B cell (primary cell): Measurements from ENCODE around the gene COPS8. TPM values are rescaled to one million over a fixed set of nuclear protein-coding genes. Genes with fewer than 3 reads are reported as not detected.

Experiments
- ATAC-seq: fragments of 200-7000 bp; cut with Tn5 transposase; one replicate; pipeline ENCODE4 v1.10.0; 2021; ENCODE audit warnings: low read depth, mild to moderate bottlenecking, moderate number of reproducible peaks, moderate library complexity
- CTCF ChIA-PET: fragments of 350-600 bp; sonication (Branson Sonifier 250); formaldehyde crosslinking; loops from one replicate; lab custom pipeline; 2021; ENCODE audit warnings: antibody characterized with exemption, inconsistent platforms; lab: Charles Lee
- POLR2A ChIA-PET: fragments of 350-600 bp; sonication (Branson Sonifier 250); formaldehyde crosslinking; loops from one replicate; lab custom pipeline; 2021; ENCODE audit warnings: antibody characterized with exemption; lab: Charles Lee
- DNase-seq: peaks from one replicate; pipeline ENCODE4 v3.0.0; 2013
- H2AFZ ChIP-seq: 2 replicates; pipeline ENCODE4 v1.6.1; 2012; ENCODE audit warnings: mild to moderate bottlenecking, low read depth, low read length; ENCODE audit not compliant: insufficient read depth, poor library complexity, severe bottlenecking
- H3K27ac ChIP-seq, 2 donors: 1 replicate in 1 of 2; 2 replicates in 1 of 2; pipeline ENCODE4 v1.5.1; 2012 to 2013; ENCODE audit warnings: low read length in 2 of 2, mild to moderate bottlenecking in 2 of 2, moderate library complexity in 1 of 2
- H3K27me3 ChIP-seq, 4 experiments: fragments of 200-600 bp in 1 of 4; sonication (generic) in 1 of 4; replicated peaks in 1 of 4; 1 replicate in 2 of 4; 2 replicates in 2 of 4; pipeline versions ENCODE4 v1.6.1 to v1.7.0; 2013 to 2016; ENCODE audit warnings: low read length in 3 of 4, mild to moderate bottlenecking in 2 of 4, mixed read lengths in 1 of 4, moderate library complexity in 1 of 4; ENCODE audit not compliant: insufficient read depth in 4 of 4, control insufficient read depth in 3 of 4; ENCODE audit errors: control extremely low read depth in 1 of 4
- H3K36me3 ChIP-seq, 2 experiments: replicated peaks in 1 of 2; 1 replicate in 1 of 2; 2 replicates in 1 of 2; pipeline versions ENCODE4 v1.6.1 to v1.7.1; 2013; ENCODE audit warnings: low read length in 1 of 2; ENCODE audit not compliant: insufficient read depth in 2 of 2, control insufficient read depth in 1 of 2; ENCODE audit errors: control extremely low read depth in 1 of 2, extremely low read depth in 1 of 2
- H3K4me1 ChIP-seq, 2 donors: fragments of 200-600 bp in 1 of 2; sonication (generic) in 1 of 2; 1 replicate in 1 of 2; 2 replicates in 1 of 2; pipeline versions ENCODE4 v1.5.1 to v1.6.1; 2013 to 2017; ENCODE audit warnings: low read length in 2 of 2; ENCODE audit not compliant: control insufficient read depth in 2 of 2, insufficient read depth in 2 of 2
- H3K4me2 ChIP-seq: replicated peaks from 2 replicates; pipeline ENCODE3; 2012; ENCODE audit warnings: mild to moderate bottlenecking, low read depth, low read length; ENCODE audit not compliant: poor library complexity, severe bottlenecking
- H3K4me3 ChIP-seq, 5 experiments: fragments of 200-600 bp in 1 of 5; sonication (generic) in 1 of 5; 1 replicate in 3 of 5; 2 replicates in 2 of 5; pipeline versions ENCODE4 v1.5.1 to v1.7.0; 2011 to 2016; ENCODE audit warnings: low read length in 4 of 5, mild to moderate bottlenecking in 4 of 5, low read depth in 2 of 5, control low read depth in 1 of 5, moderate library complexity in 1 of 5; ENCODE audit not compliant: insufficient read depth in 1 of 5; ENCODE audit errors: control extremely low read depth in 1 of 5, extremely low read depth in 1 of 5
- H3K79me2 ChIP-seq: fragments of 200-600 bp; sonication (generic); one replicate; pipeline ENCODE4 v1.6.0; 2016; ENCODE audit warnings: low read length; ENCODE audit not compliant: control insufficient read depth, insufficient read depth
- H3K9ac ChIP-seq: fragments of 200-600 bp; sonication (generic); 2 replicates; pipeline ENCODE4 v1.6.1; 2017; ENCODE audit warnings: mild to moderate bottlenecking, low read length, moderate library complexity
- H3K9me3 ChIP-seq, 3 donors: one replicate each; pipeline versions ENCODE4 v1.6.1 to v1.7.1; 2013; ENCODE audit warnings: low read length in 2 of 3; ENCODE audit not compliant: control insufficient read depth in 2 of 3, insufficient read depth in 1 of 3; ENCODE audit errors: control extremely low read depth in 1 of 3
- H4K20me1 ChIP-seq: 2 replicates; pipeline ENCODE4 v1.6.0; 2012; ENCODE audit warnings: mild to moderate bottlenecking, low read length; ENCODE audit not compliant: insufficient read depth, control insufficient read depth, poor library complexity, severe bottlenecking
- H3K27ac Mint-ChIP-seq: one replicate; pipeline ENCODE4 v1.8.0; 2021; ENCODE audit warnings: mixed read lengths
- H3K27me3 Mint-ChIP-seq: one replicate; pipeline ENCODE4 v1.8.0; 2021; ENCODE audit warnings: mixed read lengths
- H3K4me1 Mint-ChIP-seq: one replicate; pipeline ENCODE4 v1.8.0; 2021; ENCODE audit warnings: mixed read lengths
- H3K4me3 Mint-ChIP-seq: one replicate; pipeline ENCODE4 v1.8.0; 2021; ENCODE audit warnings: mixed read lengths
- H3K9me3 Mint-ChIP-seq: one replicate; pipeline ENCODE4 v1.8.0; 2022; ENCODE audit warnings: mixed read lengths; ENCODE audit not compliant: insufficient read depth
- CTCF ChIP-seq: fragments of 200-600 bp; IDR thresholded peaks from one replicate; pipeline ENCODE4 v1.8.0; 2022; ENCODE audit warnings: antibody characterized with exemption, mild to moderate bottlenecking
- EZH2 ChIP-seq: IDR thresholded peaks from 2 replicates; pipeline ENCODE4 v1.6.1; 2012; ENCODE audit warnings: borderline replicate concordance, low read depth, mild to moderate bottlenecking, moderate library complexity, low read length; ENCODE audit not compliant: insufficient read depth, poor library complexity, severe bottlenecking
- WGBS: methylation state at CpG from one replicate; pipeline ENCODE4 v1.1.5; 2013; ENCODE audit warnings: missing lambda C conversion rate; ENCODE audit not compliant: insufficient coverage; 5-methylcytosine and 5-hydroxymethylcytosine counted together
- intact Hi-C: fragments of 100-400 bp; cut with micrococcal nuclease; formaldehyde crosslinking; loops from one replicate; pipeline ENCODE4 v1.10.0; 2022
- polyA plus RNA-seq: library from polyadenylated mRNA; depleted of rRNA; stranded (reverse); fragments of >200 nt; gene quantifications from 2 replicates; pipeline ENCODE4 v1.2.3, GENCODE V29; 2012
- total RNA-seq, 2 donors: library from RNA; stranded (reverse); fragments of 120-200 nt in 1 of 2; gene quantifications; 1 replicate in 1 of 2; 2 replicates in 1 of 2; pipeline versions ENCODE4 v1.2.3 to v1.2.4, GENCODE V29; 2013 to 2022

The COPS8 gene
- total and polyA plus RNA-seq, 2 donors (not counting 1 experiment from before 2014, with no cell fraction given) = 21.7 to 34.2 TPM

GRCh38 chr2:237065071-237065377 is 20.7 kb upstream of the COPS8 start:
- CTCF ChIA-PET = interaction anchor here (1.3 to 1.5 kb wide), 2 partner anchors 712 to 1299 kb away, joined by 3 to 4 read pairs; no protein-coding TSS in a partner anchor
- no CpG with 5 or more reads among the region's 2 CpGs for WGBS
- H3K27me3 ChIP-seq = peaks cover 0 to 3% (median 0%) of the 10 kb centered on the region in 4 experiments

GRCh38 chr2:237066396-237066795 is 19.3 kb upstream of the COPS8 start:
- DNase-seq (no peak), ATAC-seq (no peak)
- no peak overlapping the region for H3K4me2 ChIP-seq
- TF ChIP-seq EZH2 = no peak
- TF ChIP-seq CTCF = no peak
- Mint-ChIP-seq H3K27ac (no peak overlapping the region), H3K4me3 (no peak overlapping the region), H3K9me3 (no peaks in the 10 kb centered on the region), H3K4me1 (no peaks in the 10 kb centered on the region), H3K27me3 (no peaks in the 10 kb centered on the region)
- H3K9ac ChIP-seq = no peak overlapping the region
- H3K4me1 ChIP-seq = no peaks in the 10 kb centered on the region
- no peak overlapping the region for H2AFZ ChIP-seq
- 100% methylated on average over 1 of the region's 2 CpGs for WGBS
- H3K36me3 ChIP-seq = no peaks in the 10 kb centered on the region
- ChIA-PET CTCF (interaction anchor here (1.3 to 2.0 kb wide), 3 partner anchors 9 to 713 kb away, joined by 3 to 10 read pairs (median 3); no protein-coding TSS in a partner anchor), POLR2A (no interaction called here)
- H3K9me3 ChIP-seq = no peaks in the 10 kb centered on the region
- no peak overlapping the region for H3K27ac ChIP-seq
- H3K27me3 ChIP-seq = peaks cover 0 to under 1% (median 0%) of the 10 kb centered on the region in 4 experiments
- no peak overlapping the region for H3K4me3 ChIP-seq
- no peaks in the 10 kb centered on the region for H4K20me1 ChIP-seq
- intact Hi-C loops = no loop called here
- no peaks in the 10 kb centered on the region for H3K79me2 ChIP-seq

More at GRCh38 chr2:237065071-237065377, 20.7 kb upstream of the COPS8 start:
- no peak overlapping the region for H3K4me2 ChIP-seq
- no peaks in the 10 kb centered on the region for H3K79me2 ChIP-seq
- H3K9me3 ChIP-seq = no peaks in the 10 kb centered on the region
- no peak overlapping the region for H3K4me3 ChIP-seq
- no peak overlapping the region for H3K9ac ChIP-seq
- no peak overlapping the region for H3K27ac Mint-ChIP-seq
- TF ChIP-seq CTCF (no peak), EZH2 (no peak)
- no peak overlapping the region for H3K4me3 Mint-ChIP-seq
- no peaks in the 10 kb centered on the region for H4K20me1 ChIP-seq
- peaks cover 12% of the 10 kb centered on the region for H3K4me1 Mint-ChIP-seq
- H3K27ac ChIP-seq = no peak overlapping the region
- DNase-seq (no peak), ATAC-seq (no peak)
- POLR2A ChIA-PET = no interaction called here
- no peak overlapping the region for H2AFZ ChIP-seq
- no peaks in the 10 kb centered on the region for H3K27me3 Mint-ChIP-seq
- H3K9me3 Mint-ChIP-seq = no peaks in the 10 kb centered on the region
- peaks cover 0 to 5% of the 10 kb centered on the region in 2 donors for H3K4me1 ChIP-seq
- intact Hi-C loops = no loop called here
- H3K36me3 ChIP-seq = no peaks in the 10 kb centered on the region
